H1 (cell line): ENCODE data around the gene P2RY8.
"Not testable (repeated sequence)": the region's sequence is repeated elsewhere in the genome, so short reads cannot be mapped to it uniquely, and the experiment has no call there.

Experiments used
- SUZ12 ChIP-seq: fragments of 200-600 bp; sonication (generic); IDR thresholded peaks from 2 replicates; pipeline ENCODE4 v1.6.1; 2012; ENCODE audit warnings: mild to moderate bottlenecking, inconsistent platforms, low read length, moderate library complexity, mixed read lengths
- TF ChIP-seq, protein P1 (sequence below), 3 experiments: IDR thresholded peaks; 1 replicate in 2 of 3; 2 replicates in 1 of 3; pipeline versions ENCODE4 v1.5.1 to v1.6.1; 2011; ENCODE audit warnings: low read length in 3 of 3, mild to moderate bottlenecking in 3 of 3, inconsistent platforms in 2 of 3, low read depth in 1 of 3, moderate library complexity in 1 of 3; ENCODE audit not compliant: insufficient read depth in 1 of 3; ENCODE audit errors: control extremely low read depth in 1 of 3
- TF ChIP-seq, protein P2 (sequence below): IDR thresholded peaks from 2 replicates; pipeline ENCODE4 v1.6.1; 2012; ENCODE audit warnings: inconsistent platforms

DNA sequence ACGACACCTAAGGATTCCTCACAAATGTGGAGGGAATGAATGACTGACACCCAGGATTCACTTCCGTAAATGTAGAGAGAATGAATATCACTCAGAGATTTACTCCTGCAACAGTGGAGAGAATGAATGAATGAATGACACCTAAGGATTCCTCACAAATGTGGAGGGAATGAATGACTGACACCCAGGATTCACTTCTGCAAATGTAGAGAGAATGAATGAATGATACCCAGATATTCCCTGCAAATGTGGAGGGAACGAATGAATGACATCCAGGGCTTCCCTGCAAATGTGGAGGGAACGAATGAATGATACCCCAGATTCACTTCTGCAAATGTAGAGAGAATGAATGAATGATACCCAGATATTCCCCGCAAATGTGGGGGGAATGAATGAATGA is 47.6 kb downstream of the P2RY8 start:
- not testable (repeated sequence) for TF ChIP-seq SUZ12
- TF ChIP-seq, protein P1, sequence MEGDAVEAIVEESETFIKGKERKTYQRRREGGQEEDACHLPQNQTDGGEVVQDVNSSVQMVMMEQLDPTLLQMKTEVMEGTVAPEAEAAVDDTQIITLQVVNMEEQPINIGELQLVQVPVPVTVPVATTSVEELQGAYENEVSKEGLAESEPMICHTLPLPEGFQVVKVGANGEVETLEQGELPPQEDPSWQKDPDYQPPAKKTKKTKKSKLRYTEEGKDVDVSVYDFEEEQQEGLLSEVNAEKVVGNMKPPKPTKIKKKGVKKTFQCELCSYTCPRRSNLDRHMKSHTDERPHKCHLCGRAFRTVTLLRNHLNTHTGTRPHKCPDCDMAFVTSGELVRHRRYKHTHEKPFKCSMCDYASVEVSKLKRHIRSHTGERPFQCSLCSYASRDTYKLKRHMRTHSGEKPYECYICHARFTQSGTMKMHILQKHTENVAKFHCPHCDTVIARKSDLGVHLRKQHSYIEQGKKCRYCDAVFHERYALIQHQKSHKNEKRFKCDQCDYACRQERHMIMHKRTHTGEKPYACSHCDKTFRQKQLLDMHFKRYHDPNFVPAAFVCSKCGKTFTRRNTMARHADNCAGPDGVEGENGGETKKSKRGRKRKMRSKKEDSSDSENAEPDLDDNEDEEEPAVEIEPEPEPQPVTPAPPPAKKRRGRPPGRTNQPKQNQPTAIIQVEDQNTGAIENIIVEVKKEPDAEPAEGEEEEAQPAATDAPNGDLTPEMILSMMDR (IDR thresholded peaks at IDR 0.05; ENCODE audit: control extremely low read depth in 1 of 3, insufficient read depth in 1 of 3, low read depth in 1 of 3, low read length in 3 of 3) = not testable (repeated sequence)
- TF ChIP-seq, protein P2, sequence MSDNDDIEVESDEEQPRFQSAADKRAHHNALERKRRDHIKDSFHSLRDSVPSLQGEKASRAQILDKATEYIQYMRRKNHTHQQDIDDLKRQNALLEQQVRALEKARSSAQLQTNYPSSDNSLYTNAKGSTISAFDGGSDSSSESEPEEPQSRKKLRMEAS = not testable (repeated sequence)
